Measurements from ENCODE around the gene TRMT10A. TPM values are rescaled to one million over a fixed set of nuclear protein-coding genes. Genes with fewer than 3 reads are reported as not detected.
A peak's percentile ranks its signal among the peaks of the same experiment; 100 is the strongest.

The TRMT10A gene
- total and polyA plus RNA-seq, 2 experiments from 2014 or later: 4.7 to 5.3 TPM

- no peaks in the 10 kb centered on the region for H3K36me3 Mint-ChIP-seq (ENCODE audit: low read depth)
- H3K27ac Mint-ChIP-seq: no peak overlapping the region
- Histone ChIP-seq H3K9me2 (ENCODE audit: insufficient read depth) (no peaks in the 10 kb centered on the region), H3K4me1 (ENCODE audit: insufficient read depth) (no peaks in the 10 kb centered on the region), H3K4me2 (no peak overlapping the region), H3K27me3 (ENCODE audit: insufficient read depth) (no peaks in the 10 kb centered on the region), H3K36me3 (ENCODE audit: insufficient read depth) (no peaks in the 10 kb centered on the region), H3K27ac (ENCODE audit: low read depth) (no peak overlapping the region), H3F3A (replicated peaks; ENCODE audit: low read depth) (no peaks in the 10 kb centered on the region), H3K79me2 (replicated peaks; ENCODE audit: insufficient read depth) (no peaks in the 10 kb centered on the region), H3K4me3 (no peak overlapping the region), H4K20me1 (replicated peaks; ENCODE audit: insufficient read depth) (no peaks in the 10 kb centered on the region), H2AFZ (no peak overlapping the region)
- H3K4me1 Mint-ChIP-seq: peaks cover 2% of the 10 kb centered on the region; the same call in 1 of the 3 replicates
- DNase-seq (ENCODE audit: low spot score) (no peak), ATAC-seq (no peak)
- H3K4me3 Mint-ChIP-seq: 0 out of 3 replicates have a peak overlapping the region, but pooled peaks have one; percentile 5
- no peak for TF ChIP-seq STAT1 (IDR thresholded peaks at IDR 0.05; ENCODE audit: unreplicated experiment)
- TF ChIP-seq, protein P1, sequence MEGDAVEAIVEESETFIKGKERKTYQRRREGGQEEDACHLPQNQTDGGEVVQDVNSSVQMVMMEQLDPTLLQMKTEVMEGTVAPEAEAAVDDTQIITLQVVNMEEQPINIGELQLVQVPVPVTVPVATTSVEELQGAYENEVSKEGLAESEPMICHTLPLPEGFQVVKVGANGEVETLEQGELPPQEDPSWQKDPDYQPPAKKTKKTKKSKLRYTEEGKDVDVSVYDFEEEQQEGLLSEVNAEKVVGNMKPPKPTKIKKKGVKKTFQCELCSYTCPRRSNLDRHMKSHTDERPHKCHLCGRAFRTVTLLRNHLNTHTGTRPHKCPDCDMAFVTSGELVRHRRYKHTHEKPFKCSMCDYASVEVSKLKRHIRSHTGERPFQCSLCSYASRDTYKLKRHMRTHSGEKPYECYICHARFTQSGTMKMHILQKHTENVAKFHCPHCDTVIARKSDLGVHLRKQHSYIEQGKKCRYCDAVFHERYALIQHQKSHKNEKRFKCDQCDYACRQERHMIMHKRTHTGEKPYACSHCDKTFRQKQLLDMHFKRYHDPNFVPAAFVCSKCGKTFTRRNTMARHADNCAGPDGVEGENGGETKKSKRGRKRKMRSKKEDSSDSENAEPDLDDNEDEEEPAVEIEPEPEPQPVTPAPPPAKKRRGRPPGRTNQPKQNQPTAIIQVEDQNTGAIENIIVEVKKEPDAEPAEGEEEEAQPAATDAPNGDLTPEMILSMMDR (conservative IDR thresholded peaks at IDR 0.05; ENCODE audit: low read depth in 2 of 2): no peak
- no peak for TF ChIP-seq NANOG (IDR thresholded peaks at IDR 0.05; ENCODE audit: borderline replicate concordance)
- no peak for TF ChIP-seq REST (IDR thresholded peaks at IDR 0.05; ENCODE audit: unreplicated experiment)
- TF ChIP-seq CREB1 (CRISPR knock-in tag; IDR thresholded peaks at IDR 0.05; ENCODE audit: low read depth): no peak
- TF ChIP-seq, protein P2, sequence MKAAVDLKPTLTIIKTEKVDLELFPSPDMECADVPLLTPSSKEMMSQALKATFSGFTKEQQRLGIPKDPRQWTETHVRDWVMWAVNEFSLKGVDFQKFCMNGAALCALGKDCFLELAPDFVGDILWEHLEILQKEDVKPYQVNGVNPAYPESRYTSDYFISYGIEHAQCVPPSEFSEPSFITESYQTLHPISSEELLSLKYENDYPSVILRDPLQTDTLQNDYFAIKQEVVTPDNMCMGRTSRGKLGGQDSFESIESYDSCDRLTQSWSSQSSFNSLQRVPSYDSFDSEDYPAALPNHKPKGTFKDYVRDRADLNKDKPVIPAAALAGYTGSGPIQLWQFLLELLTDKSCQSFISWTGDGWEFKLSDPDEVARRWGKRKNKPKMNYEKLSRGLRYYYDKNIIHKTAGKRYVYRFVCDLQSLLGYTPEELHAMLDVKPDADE (IDR thresholded peaks at IDR 0.05): no peak
- no peak for TF ChIP-seq EZH2phosphoT487 (IDR thresholded peaks at IDR 0.05; ENCODE audit: unreplicated experiment)
- no peak for TF ChIP-seq EZH2 (IDR thresholded peaks at IDR 0.05; ENCODE audit: low read depth, unreplicated experiment)
- TF ChIP-seq ZNF114 (CRISPR knock-in tag; IDR thresholded peaks at IDR 0.05): no peak
- no peak for TF ChIP-seq POLR2AphosphoS5 (IDR thresholded peaks at IDR 0.05; ENCODE audit: low read depth)
- TF ChIP-seq ZNF462 (CRISPR knock-in tag; IDR thresholded peaks at IDR 0.05): no peak
- TF ChIP-seq ZNF331 (CRISPR knock-in tag; IDR thresholded peaks at IDR 0.05; ENCODE audit: low read depth): no peak
- TF ChIP-seq JUNB (IDR thresholded peaks at IDR 0.05; ENCODE audit: unreplicated experiment): no peak
- H3K9me3 Mint-ChIP-seq: no peaks in the 10 kb centered on the region; the same call in 2 of the 3 replicates
- H3K27me3 Mint-ChIP-seq (ENCODE audit: insufficient read depth, low read depth, poor library complexity): peaks cover 4% of the 10 kb centered on the region
Observed at GRCh38 chr4:99564921-99565320, 1.1 kb upstream of the TRMT10A start.

All from GM23338 (cell line).